GM12891 (cell line): ENCODE results near the gene MSX2.

Source experiments
- PAX5 ChIP-seq: IDR thresholded peaks from 2 replicates; pipeline ENCODE4 v1.6.1; 2011; ENCODE audit warnings: low read length, moderate library complexity, mild to moderate bottlenecking; ENCODE audit not compliant: insufficient read depth, severe bottlenecking
- POLR2A ChIP-seq: IDR thresholded peaks from 2 replicates; pipeline ENCODE4 v1.6.1; 2011; ENCODE audit warnings: low read depth, low read length, control low read depth
- POLR2AphosphoS5 ChIP-seq: IDR thresholded peaks from 2 replicates; pipeline ENCODE4 v1.6.1; 2011; ENCODE audit warnings: low read depth, low read length, control low read depth
- POU2F2 ChIP-seq: IDR thresholded peaks from 2 replicates; pipeline ENCODE4 v1.6.1; 2011; ENCODE audit warnings: low read depth, mild to moderate bottlenecking, control low read depth, low read length, moderate library complexity
- TAF1 ChIP-seq: IDR thresholded peaks from 2 replicates; pipeline ENCODE4 v1.6.1; 2011; ENCODE audit warnings: low read depth, low read length, control low read depth

GRCh38 chr5:174688441-174689354, 35.7 kb upstream of the MSX2 start:
- TF ChIP-seq POLR2A (no peak), POLR2AphosphoS5 (no peak), PAX5 (no peak), TAF1 (no peak), POU2F2 (no peak)
